Mucosa of descending colon (tissue), 3 donors: ENCODE results near the gene SCN2A. TPM values are rescaled to one million over a fixed set of nuclear protein-coding genes. Genes with fewer than 3 reads are reported as not detected.

ENCODE experiments used
- ATAC-seq: fragments of 200-7000 bp; cut with Tn5 transposase; one replicate; pipeline ENCODE4 v1.9.1; 2020; ENCODE audit warnings: mild to moderate bottlenecking, moderate library complexity
- DNase-seq, 3 donors: peaks; one replicate each; pipeline ENCODE4 v3.0.0-alpha.2; 2020
- H3K36me3 ChIP-seq: fragments of 200-600 bp; one replicate; pipeline ENCODE4 v1.8.0; 2021; ENCODE audit warnings: low read depth, mild to moderate bottlenecking
- H3K4me1 ChIP-seq: fragments of 200-600 bp; one replicate; pipeline ENCODE4 v1.8.0; 2021; ENCODE audit warnings: low read depth, mild to moderate bottlenecking
- H3K4me3 ChIP-seq: fragments of 200-600 bp; one replicate; pipeline ENCODE4 v1.8.0; 2021; ENCODE audit warnings: mild to moderate bottlenecking
- H3K9me3 ChIP-seq: fragments of 200-600 bp; one replicate; pipeline ENCODE4 v1.8.0; 2021; ENCODE audit warnings: mild to moderate bottlenecking
- CTCF ChIP-seq: fragments of 200-600 bp; IDR thresholded peaks from one replicate; pipeline ENCODE4 v1.8.0; 2022; ENCODE audit warnings: antibody characterized with exemption, mild to moderate bottlenecking
- intact Hi-C, 2 donors: fragments of 100-400 bp; cut with DNase I in 1 of 2; cut with micrococcal nuclease in 1 of 2; formaldehyde crosslinking; loops; one replicate each; pipeline versions ENCODE4 v1.11.0 to v1.11.1; 2022; cut with DNase I, micrococcal nuclease
- total RNA-seq, 3 donors: library from RNA; stranded (reverse); fragmentation: NEBNext Ultra II Directional in 2 of 3; extraction: Animal tissue kit (Norgen Biotek cat#: 25700) in 2 of 3; gene quantifications; one replicate each; pipeline versions ENCODE4 v1.2.1 to v1.2.4, GENCODE V29; 2021 to 2023
- donor health status: DM: no; HTN: no; CAD: no; lungs with moderate emphysema.
- donor health status: DM: no; HTN: no; CAD: no.
- donor health status: DM: no; HTN: yes; CAD: no.

The SCN2A gene
- total RNA-seq, 3 donors from 2014 or later = 0.23 to 1.3 TPM; not detected in 1

GRCh38 chr2:165281387-165281786, 42.2 kb downstream of the SCN2A start:
- no peaks in the 10 kb centered on the region for H3K9me3 ChIP-seq
- ATAC-seq (no peak), DNase-seq (no peak)
- H3K4me1 ChIP-seq = no peaks in the 10 kb centered on the region
- no peak for TF ChIP-seq CTCF
- intact Hi-C loops = no loop called here
- no peak overlapping the region for H3K4me3 ChIP-seq
- no peaks in the 10 kb centered on the region for H3K36me3 ChIP-seq

GRCh38 chr2:165283342-165283741, 44.1 kb downstream of the SCN2A start:
- Histone ChIP-seq H3K4me3 (no peak overlapping the region), H3K4me1 (no peaks in the 10 kb centered on the region), H3K9me3 (no peaks in the 10 kb centered on the region), H3K36me3 (no peaks in the 10 kb centered on the region)
- ATAC-seq (no peak), DNase-seq (no peak)
- no peak for TF ChIP-seq CTCF
- intact Hi-C loops = no loop called here

GRCh38 chr2:165287094-165287778, 48.0 kb downstream of the SCN2A start:
- TF ChIP-seq CTCF = no peak
- no peak overlapping the region for H3K4me3 ChIP-seq
- intact Hi-C loops = no loop called here
- no peaks in the 10 kb centered on the region for H3K4me1 ChIP-seq
- H3K36me3 ChIP-seq = no peaks in the 10 kb centered on the region
- no peak for DNase-seq
- H3K9me3 ChIP-seq = no peaks in the 10 kb centered on the region
- ATAC-seq = no peak

- ATAC-seq (no peak), DNase-seq (no peak)
- no peak for TF ChIP-seq CTCF
- no peaks in the 10 kb centered on the region for H3K4me1 ChIP-seq
- H3K9me3 ChIP-seq = no peaks in the 10 kb centered on the region
- no peaks in the 10 kb centered on the region for H3K36me3 ChIP-seq
- H3K4me3 ChIP-seq = no peak overlapping the region
- intact Hi-C loops = no loop called here
Measured at GRCh38 chr2:165289069-165289468, 49.9 kb downstream of the SCN2A start.

- DNase-seq = peak in 1 of 3 donors; percentile 70
- H3K4me1 ChIP-seq = no peaks in the 10 kb centered on the region
- H3K4me3 ChIP-seq = no peak overlapping the region
- H3K36me3 ChIP-seq = no peaks in the 10 kb centered on the region
- peak; percentile 99 for ATAC-seq
- H3K9me3 ChIP-seq = no peaks in the 10 kb centered on the region
- intact Hi-C loops = no loop called here
- peak; percentile 49 for TF ChIP-seq CTCF
Measured at GRCh38 chr2:165293440-165294420, 54.5 kb downstream of the SCN2A start.
